Mucosa of rectum (tissue), 2 donors: Measurements from ENCODE around the gene RABGGTB.
"Not testable (repeated sequence)": the region's sequence is repeated elsewhere in the genome, so short reads cannot be mapped to it uniquely, and the experiment has no call there.

Experiments used
- H3K27ac ChIP-seq, 2 donors: one replicate each; pipeline ENCODE4 v1.7.0; 2013; ENCODE audit warnings: inconsistent platforms in 2 of 2, low read depth in 2 of 2, low read length in 2 of 2
- H3K27me3 ChIP-seq, 2 donors: one replicate each; pipeline ENCODE4 v1.7.0; 2013; ENCODE audit warnings: low read length in 2 of 2; ENCODE audit not compliant: control insufficient read depth in 2 of 2, insufficient read depth in 2 of 2
- H3K36me3 ChIP-seq, 2 donors: one replicate each; pipeline ENCODE4 v1.7.0; 2013; ENCODE audit warnings: low read length in 2 of 2; ENCODE audit not compliant: control insufficient read depth in 2 of 2, insufficient read depth in 2 of 2
- H3K4me1 ChIP-seq, 2 donors: one replicate each; pipeline ENCODE4 v1.7.0; 2013; ENCODE audit warnings: low read length in 2 of 2, mild to moderate bottlenecking in 1 of 2; ENCODE audit not compliant: control insufficient read depth in 2 of 2, insufficient read depth in 2 of 2
- H3K4me3 ChIP-seq, 2 donors: one replicate each; pipeline ENCODE4 v1.7.0; 2013; ENCODE audit warnings: low read length in 2 of 2
- H3K9ac ChIP-seq, 2 donors: one replicate each; pipeline ENCODE4 v1.7.0; 2013; ENCODE audit warnings: low read length in 2 of 2, low read depth in 1 of 2, mild to moderate bottlenecking in 1 of 2
- H3K9me3 ChIP-seq, 2 donors: one replicate each; pipeline ENCODE4 v1.7.0; 2013; ENCODE audit warnings: low read length in 2 of 2; ENCODE audit not compliant: control insufficient read depth in 2 of 2
- donor health status: healthy.
- donor health status: Normal muscosa, but diverticular disease.

The RABGGTB gene

GRCh38 chr1:75777812-75778211 lies 8.2 kb upstream of the RABGGTB start:
- not testable (repeated sequence) for H3K4me3 ChIP-seq, H3K9me3 ChIP-seq, H3K27ac ChIP-seq, H3K27me3 ChIP-seq, H3K9ac ChIP-seq, H3K36me3 ChIP-seq, H3K4me1 ChIP-seq

- H3K4me3 ChIP-seq, H3K36me3 ChIP-seq, H3K4me1 ChIP-seq, H3K27me3 ChIP-seq, H3K9me3 ChIP-seq, H3K27ac ChIP-seq, H3K9ac ChIP-seq: not testable (repeated sequence)
Observed at GRCh38 chr1:75778694-75779093, 7.4 kb upstream of the RABGGTB start.

GRCh38 chr1:75780183-75780582 lies 5.9 kb upstream of the RABGGTB start:
- not testable (repeated sequence) for H3K4me3 ChIP-seq, H3K27ac ChIP-seq, H3K9me3 ChIP-seq, H3K36me3 ChIP-seq, H3K4me1 ChIP-seq, H3K27me3 ChIP-seq, H3K9ac ChIP-seq

GRCh38 chr1:75783920-75784319 lies 2.1 kb upstream of the RABGGTB start:
- H3K9ac ChIP-seq, H3K9me3 ChIP-seq, H3K4me3 ChIP-seq, H3K36me3 ChIP-seq, H3K27ac ChIP-seq, H3K27me3 ChIP-seq: not testable (repeated sequence)
- H3K4me1 ChIP-seq: peaks cover 13 to 22% of the 10 kb centered on the region in 2 donors

GRCh38 chr1:75785320-75785982 lies 605 bp upstream of the RABGGTB start:
- no peaks in the 10 kb centered on the region for H3K9me3 ChIP-seq
- peak overlapping the region; percentile 84 to 89 for H3K27ac ChIP-seq

GRCh38 chr1:75786901-75787493 lies 941 bp downstream of the RABGGTB start:
- H3K9me3 ChIP-seq: no peaks in the 10 kb centered on the region
- no peak overlapping the region for H3K27ac ChIP-seq
- H3K4me1 ChIP-seq: peaks cover 29 to 33% of the 10 kb centered on the region in 2 donors
- H3K9ac ChIP-seq: peak overlapping the region; percentile 81 to 98
- peaks cover 13 to 28% of the 10 kb centered on the region in 2 donors for H3K36me3 ChIP-seq
- no peaks in the 10 kb centered on the region for H3K27me3 ChIP-seq
- peak overlapping the region; percentile 78 to 100 for H3K4me3 ChIP-seq

More at GRCh38 chr1:75785320-75785982, 605 bp upstream of the RABGGTB start:
- H3K27me3 ChIP-seq: no peaks in the 10 kb centered on the region
- peaks cover 5 to 14% of the 10 kb centered on the region in 2 donors for H3K36me3 ChIP-seq
- peak overlapping the region; percentile 81 to 98 for H3K9ac ChIP-seq
- peak overlapping the region; percentile 78 to 100 for H3K4me3 ChIP-seq
- H3K4me1 ChIP-seq: peaks cover 22 to 28% of the 10 kb centered on the region in 2 donors

- Histone ChIP-seq H3K4me3 (peak overlapping the region; percentile 78 to 100), H3K4me1 (peaks cover 29 to 33% of the 10 kb centered on the region in 2 donors), H3K36me3 (peaks cover 18 to 34% of the 10 kb centered on the region in 2 donors), H3K27me3 (no peaks in the 10 kb centered on the region), H3K9me3 (no peaks in the 10 kb centered on the region), H3K9ac (peak overlapping the region; percentile 81 to 98), H3K27ac (no peak overlapping the region)
Observed at GRCh38 chr1:75787524-75787923, 1.5 kb downstream of the RABGGTB start.

GRCh38 chr1:75789988-75790387 lies 3.9 kb downstream of the RABGGTB start:
- Histone ChIP-seq H3K9ac (peak overlapping the region in 1 of 2 donors; percentile 7), H3K27me3 (no peaks in the 10 kb centered on the region), H3K4me3 (no peak overlapping the region), H3K36me3 (peaks cover 40 to 53% of the 10 kb centered on the region in 2 donors), H3K9me3 (no peaks in the 10 kb centered on the region), H3K27ac (no peak overlapping the region), H3K4me1 (peaks cover 29 to 33% of the 10 kb centered on the region in 2 donors)

- H3K36me3 ChIP-seq: peaks cover 50 to 63% of the 10 kb centered on the region in 2 donors
- no peak overlapping the region for H3K9ac ChIP-seq
- no peaks in the 10 kb centered on the region for H3K9me3 ChIP-seq
- no peaks in the 10 kb centered on the region for H3K27me3 ChIP-seq
- peak overlapping the region in 1 of 2 donors; percentile 32 for H3K4me3 ChIP-seq
- H3K27ac ChIP-seq: no peak overlapping the region
- peaks cover 27 to 29% of the 10 kb centered on the region in 2 donors for H3K4me1 ChIP-seq
Observed at GRCh38 chr1:75791022-75791421, 5.0 kb downstream of the RABGGTB start.

GRCh38 chr1:75792091-75792490 lies 6.0 kb downstream of the RABGGTB start:
- Histone ChIP-seq H3K27me3 (no peaks in the 10 kb centered on the region), H3K27ac (no peak overlapping the region), H3K9ac (no peak overlapping the region), H3K4me3 (no peak overlapping the region), H3K36me3 (peaks cover 59 to 70% of the 10 kb centered on the region in 2 donors), H3K4me1 (peaks cover 25 to 29% of the 10 kb centered on the region in 2 donors), H3K9me3 (no peaks in the 10 kb centered on the region)
